GM19438 (cell line): Measurements from ENCODE around the gene PRR20G.

Experiments used
- ATAC-seq: cut with Tn5 transposase; IDR thresholded peaks from one replicate; pipeline ENCODE4 v1.9.1; 2021; ENCODE audit warnings: low read depth; ENCODE audit not compliant: unreplicated experiment

Gene PRR20G

DNA sequence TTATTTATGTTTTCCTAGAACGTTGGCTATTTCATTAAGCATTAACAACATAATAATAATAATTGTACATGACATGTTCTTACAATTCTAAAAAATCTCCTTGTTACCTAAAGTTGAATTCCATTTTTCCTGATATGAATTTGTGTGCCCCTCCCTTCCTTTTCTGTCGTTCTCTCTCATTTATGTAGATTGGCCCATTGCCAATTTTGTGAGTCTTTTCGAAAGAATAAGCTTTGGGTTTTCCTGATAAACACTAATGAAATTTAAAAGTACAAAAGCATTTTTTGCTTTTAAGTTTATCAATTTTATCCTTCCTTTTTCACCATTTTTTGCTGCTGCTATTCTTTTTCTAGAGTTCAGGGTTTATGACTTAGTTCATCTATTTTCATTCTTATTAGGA lies 50.0 kb downstream of the PRR20G start:
- ATAC-seq, result no peak

DNA sequence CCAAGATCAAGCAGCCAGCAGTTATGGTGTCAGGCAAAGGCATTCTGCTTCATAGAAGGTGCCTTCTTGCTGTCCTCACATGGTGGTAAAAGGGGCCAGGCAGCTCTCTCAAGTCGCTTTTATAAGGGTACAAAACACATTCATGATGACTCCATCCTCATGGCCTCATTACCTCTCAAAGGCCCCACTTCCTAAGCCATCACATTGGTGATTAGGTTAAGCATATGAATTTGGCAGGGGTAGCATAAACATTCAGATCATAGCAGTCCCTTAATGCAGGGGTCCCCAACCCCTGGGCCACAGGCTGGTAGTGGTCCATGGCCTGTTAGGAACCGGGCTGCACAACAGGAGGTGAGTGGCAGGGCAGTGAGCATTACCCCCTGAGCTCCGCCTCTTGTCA lies 52.1 kb downstream of the PRR20G start:
- ATAC-seq, result no peak

DNA sequence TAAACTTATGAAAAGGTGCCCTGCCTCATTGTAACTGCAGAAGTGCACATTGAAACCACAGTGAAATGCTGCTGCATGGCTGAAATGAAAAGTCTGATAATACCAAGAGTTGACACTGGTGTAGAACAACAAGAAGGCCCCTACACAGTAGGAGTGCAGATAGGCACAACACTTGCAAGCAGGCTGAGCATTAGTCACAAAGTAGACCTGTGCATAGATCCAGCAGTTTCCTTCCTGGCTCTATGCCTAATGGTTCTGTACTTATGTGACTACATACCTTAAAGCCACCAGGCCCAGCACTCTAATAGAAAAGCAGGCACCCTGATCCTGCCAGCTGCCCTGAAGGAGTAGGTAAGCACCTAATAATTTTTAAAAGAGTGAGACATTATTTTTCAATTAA lies 53.1 kb downstream of the PRR20G start:
- no peak for ATAC-seq
